GM19324 (cell line): Measurements from ENCODE around the gene GALNT11.

Experiments
- ATAC-seq: cut with Tn5 transposase; IDR thresholded peaks from one replicate; pipeline ENCODE4 v1.9.1; 2021; ENCODE audit warnings: mild to moderate bottlenecking, moderate library complexity; ENCODE audit not compliant: unreplicated experiment, low FRiP score

GALNT11 gene

DNA sequence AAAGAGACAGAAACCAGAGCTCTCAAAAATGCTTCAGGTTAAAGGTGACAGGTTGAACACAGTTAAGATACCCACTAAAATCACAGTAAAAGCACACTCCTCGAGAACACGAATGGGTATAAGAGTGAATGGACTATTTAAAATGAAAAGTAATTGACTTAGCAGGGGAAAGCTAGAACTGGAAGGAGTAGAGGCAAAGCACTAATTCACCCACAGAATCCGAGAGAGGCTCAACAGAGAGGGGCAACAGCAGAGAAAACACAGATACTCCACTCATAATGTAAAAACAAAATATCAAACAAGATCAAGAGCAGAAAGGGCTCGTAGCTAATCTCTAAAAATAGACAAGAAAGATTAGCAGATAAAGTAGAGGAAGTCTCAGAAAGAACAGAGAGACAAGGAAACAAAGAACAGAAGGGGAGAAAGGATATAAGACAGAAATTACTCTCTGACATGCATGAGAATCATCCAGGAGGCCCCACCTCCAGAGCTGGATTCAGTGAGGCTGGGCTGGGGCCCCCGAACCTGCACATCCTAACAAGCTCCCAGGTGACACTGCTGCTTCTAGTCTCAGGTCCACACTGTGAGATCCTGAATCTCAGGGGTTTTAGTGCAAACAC is 117.6 kb downstream of the GALNT11 start:
- no peak for ATAC-seq

DNA sequence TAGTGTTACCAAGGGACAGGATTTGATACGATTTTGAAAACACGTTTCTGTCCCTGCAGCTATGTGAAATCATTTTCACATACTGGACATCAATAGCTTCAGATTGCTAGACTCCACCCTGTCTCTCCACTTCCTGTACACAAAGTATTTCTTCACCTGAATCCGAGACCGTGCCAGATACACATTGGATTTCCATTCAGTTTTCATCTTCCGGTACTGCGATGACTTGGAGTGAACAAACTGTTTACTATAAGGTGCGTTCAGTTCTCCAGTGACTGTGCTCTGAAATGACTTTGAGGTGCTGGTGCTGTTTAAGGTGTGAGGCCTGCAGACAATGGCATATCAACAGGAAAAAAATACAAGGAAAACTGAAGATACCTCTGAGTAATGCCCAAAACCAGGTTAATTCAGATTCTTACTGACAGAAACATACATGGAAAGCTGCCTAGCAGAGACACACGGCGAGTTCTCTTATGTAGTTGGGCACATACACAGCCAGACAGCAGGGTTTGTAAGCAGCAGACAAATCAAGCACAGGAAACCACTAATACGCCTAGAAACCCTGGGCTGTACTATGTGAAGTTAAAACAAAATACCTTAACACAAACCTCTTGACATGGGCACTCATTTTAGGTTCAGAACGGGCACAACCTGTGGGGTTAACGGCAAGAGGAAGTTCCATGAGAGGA is 119.2 kb downstream of the GALNT11 start:
- no peak for ATAC-seq

GRCh38 chr7:152145853-152146466 is 120.5 kb downstream of the GALNT11 start:
- ATAC-seq = no peak

- no peak for ATAC-seq
Observed at GRCh38 chr7:152148706-152149105, 123.2 kb downstream of the GALNT11 start.

DNA sequence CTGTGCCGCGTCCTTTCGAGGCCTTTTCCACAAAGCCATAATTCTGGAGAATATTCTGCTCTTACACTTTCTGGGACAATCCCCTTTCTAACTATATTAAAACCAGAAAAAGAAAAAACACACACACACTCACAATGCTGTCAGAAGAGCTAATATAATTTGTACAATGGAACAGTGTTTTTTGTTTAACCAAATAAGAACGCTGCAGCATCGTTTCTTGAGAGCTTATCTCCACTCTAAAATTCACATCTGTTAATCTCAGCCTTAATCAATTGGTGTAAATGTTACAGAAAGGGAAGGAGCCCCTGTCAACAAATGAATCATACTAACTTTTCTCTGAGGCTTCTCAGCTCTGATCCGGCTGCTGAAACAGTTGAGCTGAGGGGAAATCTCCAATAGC is 123.9 kb downstream of the GALNT11 start:
- no peak for ATAC-seq

DNA sequence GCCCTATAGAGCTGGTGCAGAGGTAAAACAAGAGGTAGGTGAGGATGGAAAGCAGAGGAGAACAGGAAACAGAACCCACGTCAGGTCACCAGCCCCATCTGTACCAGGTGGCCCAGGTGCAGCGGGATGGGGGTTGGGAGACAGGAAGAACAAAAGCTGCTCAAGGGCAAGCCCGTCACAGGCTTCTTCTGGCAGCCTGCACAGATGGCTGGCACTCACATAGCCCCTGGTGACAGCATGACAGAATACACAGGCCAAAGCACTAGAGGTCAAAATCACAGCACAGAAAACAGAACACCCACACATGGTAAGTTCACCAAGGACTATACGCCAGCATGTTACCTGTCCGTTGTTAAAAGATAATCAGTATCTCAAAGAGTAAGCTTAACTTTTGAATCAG is 126.8 kb downstream of the GALNT11 start:
- no peak for ATAC-seq

DNA sequence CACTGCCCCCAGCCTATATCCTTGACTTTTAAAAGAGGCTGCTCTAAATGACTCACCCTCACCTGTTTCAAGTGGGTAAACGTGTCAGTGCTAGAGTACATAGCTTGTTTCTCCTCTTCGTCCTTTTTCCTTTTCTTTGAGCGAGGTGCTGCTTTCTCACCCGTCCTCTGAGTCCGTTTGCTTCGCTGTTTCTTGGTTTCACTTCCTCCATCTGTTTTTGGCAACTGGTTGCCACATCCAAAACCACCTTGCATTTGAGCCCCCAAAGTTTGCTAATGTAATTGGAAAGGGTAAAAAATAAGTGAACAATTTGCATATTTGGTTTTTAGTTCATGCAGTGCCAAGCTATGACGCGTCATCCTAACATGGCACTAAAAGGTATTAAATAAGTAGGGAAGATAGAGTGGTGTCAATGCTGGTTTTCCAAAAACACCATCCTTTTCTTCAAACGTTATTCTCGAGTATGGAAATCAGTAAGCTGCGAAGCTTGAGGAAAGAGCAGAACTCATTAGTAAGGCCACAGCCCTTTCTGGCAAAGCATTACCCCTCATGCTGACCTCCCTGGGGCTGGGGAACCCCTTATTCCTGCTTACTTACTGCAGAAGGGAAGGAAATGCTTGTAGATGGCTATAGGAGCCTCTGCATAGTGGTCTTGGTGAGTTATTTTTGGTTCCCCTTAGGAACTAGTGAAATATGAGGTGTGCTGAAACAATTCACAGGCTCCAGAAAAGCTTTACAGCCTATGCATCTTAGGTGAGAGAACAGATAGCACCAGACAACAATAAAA is 133.5 kb downstream of the GALNT11 start:
- ATAC-seq = peak; percentile 92

DNA sequence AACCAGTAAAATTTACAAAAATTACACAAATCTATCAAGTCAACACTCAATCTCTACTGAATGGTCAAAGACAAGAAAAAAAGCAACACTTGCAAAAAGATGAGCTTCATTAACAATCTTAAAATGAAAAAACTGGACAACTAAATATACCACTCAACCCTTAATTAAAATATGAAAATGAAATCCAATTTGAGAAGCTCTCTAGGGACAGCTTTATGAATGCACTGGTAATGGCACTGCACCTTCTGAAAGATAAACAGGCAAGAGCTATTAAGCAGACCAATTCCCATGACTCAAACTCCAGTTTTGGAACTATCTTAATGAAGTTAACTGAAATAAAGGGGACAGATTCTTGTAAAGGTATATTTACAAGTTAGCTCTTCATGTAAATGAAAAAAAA is 135.7 kb downstream of the GALNT11 start:
- no peak for ATAC-seq

GRCh38 chr7:152162287-152162686 is 136.8 kb downstream of the GALNT11 start:
- ATAC-seq = no peak
